Activated CD4-positive, alpha-beta T cell treated with anti-CD3 and anti-CD28 coated beads, Interleukin-2, amount 10 ng/mL, durations not matched to agents 24 days and 14 days (primary cell): ENCODE data around the gene GLIS1. TPM values are rescaled to one million over a fixed set of nuclear protein-coding genes. Genes with fewer than 3 reads are reported as not detected.

Experiments
- DNase-seq: peaks from one replicate; pipeline ENCODE4 v3.0.0; 2022
- H3K27ac Mint-ChIP-seq: one replicate; pipeline ENCODE4 v1.8.0; 2022; ENCODE audit warnings: mild to moderate bottlenecking, mixed read lengths
- H3K27me3 Mint-ChIP-seq: one replicate; pipeline ENCODE4 v1.8.0; 2022; ENCODE audit warnings: mixed read lengths
- H3K36me3 Mint-ChIP-seq: one replicate; pipeline ENCODE4 v1.8.0; 2022; ENCODE audit warnings: low read depth, mild to moderate bottlenecking, mixed read lengths
- H3K4me1 Mint-ChIP-seq: one replicate; pipeline ENCODE4 v1.8.0; 2021; ENCODE audit warnings: mixed read lengths
- H3K4me3 Mint-ChIP-seq: one replicate; pipeline ENCODE4 v1.8.0; 2022; ENCODE audit warnings: mild to moderate bottlenecking, moderate library complexity, mixed read lengths
- H3K9me3 Mint-ChIP-seq: one replicate; pipeline ENCODE4 v1.8.0; 2021; ENCODE audit warnings: mixed read lengths
- intact Hi-C: fragments of 100-400 bp; cut with micrococcal nuclease; formaldehyde crosslinking; loops from one replicate; pipeline ENCODE4 v1.15.1; 2023
- total RNA-seq: library from RNA; stranded (reverse); gene quantifications from 2 replicates; pipeline ENCODE4 v1.2.3, GENCODE V29; 2022

Gene GLIS1
- total RNA-seq, 1 donor from 2014 or later = not detected

DNA sequence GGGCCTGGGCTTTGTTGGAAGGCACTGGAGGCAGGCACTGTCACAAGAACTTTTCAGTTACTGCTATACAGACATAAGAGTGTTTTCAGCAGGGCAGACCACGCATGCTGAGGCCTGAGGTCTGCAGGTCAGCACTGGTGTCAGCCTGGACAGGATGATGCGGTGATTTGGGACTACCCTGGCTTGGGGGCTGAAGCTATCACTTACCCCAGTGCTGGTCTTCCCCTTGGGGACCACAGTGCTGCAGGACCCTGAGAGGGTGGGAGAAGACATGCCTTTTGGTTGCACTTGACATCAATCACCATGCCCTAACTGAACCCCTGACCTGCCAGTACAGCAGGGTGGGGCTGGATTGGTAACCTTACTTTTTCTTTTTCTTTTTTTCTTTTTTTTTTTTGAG lies 270.6 kb downstream of the GLIS1 start:
- Mint-ChIP-seq H3K27ac (no peak overlapping the region), H3K4me1 (no peaks in the 10 kb centered on the region), H3K9me3 (no peaks in the 10 kb centered on the region), H3K4me3 (no peak overlapping the region), H3K27me3 (no peaks in the 10 kb centered on the region), H3K36me3 (no peaks in the 10 kb centered on the region)
- no peak for DNase-seq
- intact Hi-C loops = no loop called here

DNA sequence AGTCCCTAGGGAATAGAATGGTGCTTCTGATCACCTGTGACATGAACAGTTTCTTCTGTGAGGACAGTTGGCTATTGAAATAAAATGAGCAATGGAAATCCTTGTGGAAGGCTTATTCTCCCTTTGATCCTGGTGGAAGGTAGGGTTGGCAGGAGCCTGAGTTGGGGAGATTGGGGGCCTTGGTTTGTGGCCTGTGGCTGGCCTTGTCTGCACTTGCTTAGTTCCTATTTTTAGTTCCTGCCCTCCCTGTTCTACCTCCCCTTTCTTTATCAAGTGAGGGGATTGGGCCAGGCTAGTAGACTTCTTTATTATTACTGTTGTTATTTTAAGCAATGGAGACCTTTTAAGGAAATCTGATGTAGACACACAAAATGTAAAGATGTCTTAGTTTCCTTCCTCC lies 271.6 kb downstream of the GLIS1 start:
- intact Hi-C loops = no loop called here
- no peaks in the 10 kb centered on the region for H3K36me3 Mint-ChIP-seq
- no peaks in the 10 kb centered on the region for H3K9me3 Mint-ChIP-seq
- H3K27ac Mint-ChIP-seq = no peak overlapping the region
- no peak overlapping the region for H3K4me3 Mint-ChIP-seq
- no peaks in the 10 kb centered on the region for H3K4me1 Mint-ChIP-seq
- no peak for DNase-seq
- no peaks in the 10 kb centered on the region for H3K27me3 Mint-ChIP-seq

- H3K36me3 Mint-ChIP-seq = no peaks in the 10 kb centered on the region
- peak overlapping the region; percentile 20 for H3K27ac Mint-ChIP-seq
- intact Hi-C loops = no loop called here
- DNase-seq = no peak
- no peaks in the 10 kb centered on the region for H3K4me1 Mint-ChIP-seq
- H3K27me3 Mint-ChIP-seq = no peaks in the 10 kb centered on the region
- no peaks in the 10 kb centered on the region for H3K9me3 Mint-ChIP-seq
- H3K4me3 Mint-ChIP-seq = no peak overlapping the region
Measured at GRCh38 chr1:53465023-53465957, 273.7 kb downstream of the GLIS1 start.

- H3K27ac Mint-ChIP-seq = no peak overlapping the region
- intact Hi-C loops = no loop called here
- no peaks in the 10 kb centered on the region for H3K9me3 Mint-ChIP-seq
- no peak overlapping the region for H3K4me3 Mint-ChIP-seq
- H3K27me3 Mint-ChIP-seq = no peaks in the 10 kb centered on the region
- H3K4me1 Mint-ChIP-seq = no peaks in the 10 kb centered on the region
- no peaks in the 10 kb centered on the region for H3K36me3 Mint-ChIP-seq
- DNase-seq = no peak
Measured at GRCh38 chr1:53463961-53464899, 274.7 kb downstream of the GLIS1 start.

DNA sequence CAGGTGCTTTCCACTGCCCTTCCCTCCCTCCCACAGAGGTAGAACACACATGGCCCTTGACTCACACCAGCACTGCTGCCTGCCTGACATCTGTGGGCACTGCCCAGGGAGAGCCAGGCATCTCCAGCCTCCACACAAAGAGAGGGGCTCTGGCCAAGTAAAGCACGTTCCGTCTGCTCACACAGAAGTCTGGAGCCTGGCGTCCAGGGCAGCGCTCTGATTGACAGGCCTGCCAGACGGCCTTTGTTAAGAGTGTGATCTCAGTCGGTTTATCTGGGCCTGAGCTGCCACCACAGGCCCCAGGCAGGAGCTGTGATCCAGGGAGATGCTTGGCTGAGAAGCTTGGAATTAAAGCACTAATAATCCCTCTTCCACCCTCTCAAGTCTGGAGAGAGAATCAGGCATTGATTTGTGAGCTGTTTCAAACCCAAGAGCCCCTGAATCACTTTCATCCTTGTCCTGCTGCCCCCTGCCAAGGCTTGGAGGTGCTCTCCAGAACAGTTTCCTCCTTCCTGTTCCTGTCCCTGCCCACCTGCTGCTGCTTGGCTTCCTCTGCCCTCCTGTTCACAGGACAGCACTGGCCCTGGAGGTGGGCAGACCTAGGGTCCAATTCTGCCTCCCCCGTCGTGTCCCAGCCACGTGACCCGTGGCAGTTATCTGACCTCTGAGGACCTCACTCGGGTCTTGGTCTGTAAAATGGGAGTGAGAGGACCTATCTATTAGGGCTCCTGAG lies 276.0 kb downstream of the GLIS1 start:
- no peak for DNase-seq
- Mint-ChIP-seq H3K27me3 (no peaks in the 10 kb centered on the region), H3K27ac (no peak overlapping the region), H3K36me3 (no peaks in the 10 kb centered on the region), H3K9me3 (no peaks in the 10 kb centered on the region), H3K4me1 (no peaks in the 10 kb centered on the region), H3K4me3 (no peak overlapping the region)
- intact Hi-C loops = no loop called here

DNA sequence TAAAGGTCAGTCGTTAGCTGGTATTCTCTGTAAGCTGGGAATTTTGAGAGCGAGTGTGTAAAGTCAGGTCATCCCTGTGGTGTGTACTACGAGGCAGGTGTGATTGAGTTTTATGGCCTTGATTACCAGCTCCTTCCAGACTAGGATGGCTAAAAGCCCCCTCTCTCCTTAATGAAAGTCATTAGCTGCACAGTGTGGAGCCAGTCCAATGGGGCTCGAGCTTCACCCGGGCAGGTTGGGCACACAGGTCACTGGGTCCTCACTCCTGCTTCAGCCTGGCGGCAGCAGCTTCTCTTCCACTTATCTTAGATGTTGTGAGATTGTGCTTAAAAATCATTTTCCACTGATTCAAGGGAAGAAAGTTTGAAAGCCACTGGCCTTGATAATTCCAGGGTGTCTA lies 276.8 kb downstream of the GLIS1 start:
- Mint-ChIP-seq H3K4me1 (no peaks in the 10 kb centered on the region), H3K4me3 (no peak overlapping the region), H3K27me3 (peaks cover 2% of the 10 kb centered on the region), H3K9me3 (no peaks in the 10 kb centered on the region), H3K36me3 (no peaks in the 10 kb centered on the region), H3K27ac (no peak overlapping the region)
- no peak for DNase-seq
- intact Hi-C loops = no loop called here

GRCh38 chr1:53461323-53462044 lies 277.5 kb downstream of the GLIS1 start:
- no peak for DNase-seq
- H3K36me3 Mint-ChIP-seq = no peaks in the 10 kb centered on the region
- intact Hi-C loops = no loop called here
- no peaks in the 10 kb centered on the region for H3K9me3 Mint-ChIP-seq
- H3K4me3 Mint-ChIP-seq = no peak overlapping the region
- H3K4me1 Mint-ChIP-seq = no peaks in the 10 kb centered on the region
- H3K27ac Mint-ChIP-seq = no peak overlapping the region
- peaks cover 2% of the 10 kb centered on the region for H3K27me3 Mint-ChIP-seq

DNA sequence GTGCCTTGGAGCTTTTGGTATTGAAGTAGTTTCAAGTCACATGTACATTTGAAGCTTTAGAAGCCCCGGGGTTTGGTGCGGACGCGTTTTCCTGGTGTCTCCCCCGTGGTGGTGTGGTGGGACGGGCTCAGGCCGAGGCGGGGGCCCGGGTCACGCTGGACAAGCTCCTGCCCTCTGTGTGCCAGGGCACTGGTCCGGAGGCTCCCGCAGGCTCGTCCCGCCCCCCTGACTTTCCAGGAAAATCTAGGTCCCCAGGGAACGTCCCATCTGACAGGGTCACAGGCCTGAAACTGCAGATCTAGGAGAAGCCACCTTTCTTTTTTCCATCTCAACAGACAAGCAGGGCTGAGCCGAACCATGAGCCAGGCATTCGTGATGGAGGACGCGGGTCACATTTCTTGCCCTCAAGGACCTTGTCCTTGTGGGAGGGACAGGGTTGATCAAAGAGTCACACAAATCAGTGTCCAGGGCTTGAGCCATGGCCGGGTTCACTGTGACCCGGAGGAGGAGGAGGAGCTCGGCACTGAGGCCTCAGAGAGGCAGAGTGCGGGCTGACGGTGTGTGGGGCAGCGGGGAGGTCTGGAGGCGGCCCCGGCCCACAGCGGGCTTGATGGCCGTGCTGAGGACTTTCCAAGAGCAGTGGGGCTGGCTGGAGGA lies 278.2 kb downstream of the GLIS1 start:
- Mint-ChIP-seq H3K27ac (no peak overlapping the region), H3K36me3 (no peaks in the 10 kb centered on the region), H3K4me3 (no peak overlapping the region), H3K9me3 (no peaks in the 10 kb centered on the region), H3K4me1 (no peaks in the 10 kb centered on the region), H3K27me3 (peaks cover 2% of the 10 kb centered on the region)
- DNase-seq = no peak
- intact Hi-C loops = no loop called here

GRCh38 chr1:53460211-53460634 lies 278.7 kb downstream of the GLIS1 start:
- no peak overlapping the region for H3K4me3 Mint-ChIP-seq
- intact Hi-C loops = no loop called here
- H3K9me3 Mint-ChIP-seq = no peaks in the 10 kb centered on the region
- no peaks in the 10 kb centered on the region for H3K4me1 Mint-ChIP-seq
- DNase-seq = no peak
- H3K27ac Mint-ChIP-seq = no peak overlapping the region
- H3K36me3 Mint-ChIP-seq = no peaks in the 10 kb centered on the region
- peaks cover 2% of the 10 kb centered on the region for H3K27me3 Mint-ChIP-seq

- DNase-seq = no peak
- Mint-ChIP-seq H3K9me3 (no peaks in the 10 kb centered on the region), H3K27ac (no peak within 1 kb of the TSS), H3K27me3 (peaks cover 5% of the 10 kb centered on the region), H3K36me3 (no peaks in the 10 kb centered on the region), H3K4me3 (no peak within 1 kb of the TSS), H3K4me1 (no peaks in the 10 kb centered on the region)
- intact Hi-C loops = no loop called here
Measured at GRCh38 chr1:53459321-53460175, 279.4 kb downstream of the GLIS1 start, which contains the start of gene DMRTB1. TSS of gene DMRTB1 (plus strand) at chr1:53459399. CDS start at chr1:53459454, 55 bp downstream.

DNA sequence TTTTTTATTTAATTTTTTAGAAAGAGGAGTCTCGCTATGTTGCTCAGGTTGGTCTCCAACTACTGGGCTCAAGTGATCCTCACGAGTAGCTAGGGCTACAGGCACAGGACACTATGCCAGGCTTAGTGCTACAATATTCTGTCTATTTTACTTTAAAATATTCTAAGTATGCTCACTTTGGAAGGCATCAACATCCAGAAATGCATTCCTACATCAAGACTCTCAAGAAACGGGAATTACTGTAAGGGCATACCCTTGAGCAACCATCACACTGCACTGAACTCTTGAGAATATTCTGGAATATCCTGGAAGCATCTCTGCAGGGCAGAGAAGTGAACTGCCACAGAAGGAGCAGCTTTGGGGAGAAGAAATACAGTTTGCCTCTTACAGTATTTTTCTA lies 280.3 kb downstream of the GLIS1 start:
- Mint-ChIP-seq H3K27me3 (peaks cover 13% of the 10 kb centered on the region), H3K9me3 (no peaks in the 10 kb centered on the region), H3K36me3 (no peaks in the 10 kb centered on the region), H3K4me1 (no peaks in the 10 kb centered on the region), H3K4me3 (no peak overlapping the region), H3K27ac (no peak overlapping the region)
- intact Hi-C loops = no loop called here
- no peak for DNase-seq
